Stomach (tissue), 4 donors: Measurements from ENCODE around the gene SIM2.

Experiments used
- CTCF ChIP-seq, 7 experiments: fragments of 450-650 bp in 4 of 7; fragments of 200-600 bp in 3 of 7; sonication (generic) in 3 of 7; IDR thresholded peaks; one replicate each; pipeline ENCODE4 v1.5.1; 2016 to 2019; ENCODE audit warnings: antibody characterized with exemption in 7 of 7, control low read depth in 2 of 7, mild to moderate bottlenecking in 1 of 7
- EP300 ChIP-seq: sonication (generic); formaldehyde crosslinking; IDR thresholded peaks from one replicate; pipeline ENCODE4 v1.6.1; 2017; ENCODE audit warnings: antibody characterized with exemption
- POLR2A ChIP-seq, 4 donors: fragments of 450-650 bp; IDR thresholded peaks; one replicate each; pipeline ENCODE4 v1.6.1; 2016; ENCODE audit warnings: antibody characterized with exemption in 4 of 4, control low read depth in 2 of 4, mild to moderate bottlenecking in 1 of 4, moderate library complexity in 1 of 4
- POLR2AphosphoS5 ChIP-seq, 3 donors: sonication (generic); formaldehyde crosslinking; IDR thresholded peaks; one replicate each; pipeline ENCODE4 v1.6.1; 2016; ENCODE audit warnings: antibody characterized with exemption in 3 of 3

- no peak for TF ChIP-seq CTCF (IDR thresholded peaks at IDR 0.05)
- TF ChIP-seq EP300: no peak
- TF ChIP-seq POLR2A (IDR thresholded peaks at IDR 0.05): no peak
- no peak for TF ChIP-seq POLR2AphosphoS5 (IDR thresholded peaks at IDR 0.05)
These were observed 17.9 kb downstream of the SIM2 start for GRCh38 chr21:36716836-36717235.
